Measurements from ENCODE around the gene THSD7A. TPM values are rescaled to one million over a fixed set of nuclear protein-coding genes. Genes with fewer than 3 reads are reported as not detected.

The THSD7A gene
- total and polyA plus RNA-seq, 2 donors from 2014 or later: 5.1 to 24.3 TPM

DNA sequence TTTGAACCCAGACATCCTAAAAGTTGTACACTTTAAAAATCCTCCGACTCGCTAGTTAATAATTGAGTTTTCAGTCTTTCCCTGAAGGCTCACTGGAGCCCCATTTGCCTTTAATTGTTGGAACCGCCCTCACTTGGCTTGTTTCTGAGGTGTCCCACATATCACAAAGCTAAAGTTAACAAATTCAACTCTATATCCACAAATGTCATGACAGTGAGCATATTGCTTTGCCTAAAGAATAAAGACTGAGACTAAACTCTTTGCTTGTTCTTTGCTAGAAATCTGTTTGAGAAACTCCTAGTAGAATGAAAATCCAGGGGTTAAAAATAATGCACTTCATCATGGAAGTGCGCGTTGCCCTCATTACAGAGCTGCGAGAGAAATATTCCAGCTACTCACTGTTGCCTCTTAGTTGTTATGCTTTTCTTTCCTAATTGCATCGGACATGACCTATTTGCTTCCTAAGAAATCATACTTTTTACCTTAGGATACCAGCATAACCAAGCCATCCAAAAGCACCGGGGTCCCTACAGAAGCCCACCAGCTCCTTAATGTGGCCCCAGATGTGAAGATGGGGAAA lies 752 bp downstream of the THSD7A start:
- intact Hi-C loops (cut with DNase I): no loop called here

DNA sequence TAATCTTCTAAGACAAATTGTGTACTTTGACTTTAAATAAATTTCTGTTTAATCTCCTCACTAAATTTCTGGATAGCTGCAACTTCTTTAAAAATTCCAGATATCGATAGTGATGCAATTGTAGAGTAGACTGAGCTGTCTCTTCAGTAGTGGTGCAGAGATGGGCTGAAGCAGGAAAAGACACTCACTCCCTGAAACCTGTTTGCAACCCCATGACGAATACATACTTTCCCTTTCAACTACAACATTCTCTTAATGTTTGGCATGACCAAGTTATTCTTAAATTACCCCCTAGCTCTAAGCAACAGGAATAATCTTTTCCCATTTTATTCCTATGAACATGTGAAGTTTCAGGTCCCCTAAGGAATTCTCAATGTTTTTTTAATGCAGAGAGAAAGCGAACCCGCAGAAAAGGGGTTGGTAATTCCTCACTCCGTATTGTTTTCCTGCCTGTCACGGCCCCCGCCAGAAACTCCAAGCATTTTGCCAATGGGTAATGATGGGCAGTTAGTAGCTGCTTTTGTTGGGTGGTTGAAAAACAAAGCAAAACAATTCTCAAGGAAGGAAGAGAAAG lies 1.3 kb downstream of the THSD7A start:
- H3K9me3 ChIP-seq (ENCODE audit: control insufficient read depth in 2 of 3, insufficient read depth in 1 of 3, low read length in 3 of 3): no peaks in the 10 kb centered on the region
- peak overlapping the region; percentile 72 to 85 for H3K27ac ChIP-seq (ENCODE audit: low read depth in 2 of 2, low read length in 2 of 2)
- no peaks in the 10 kb centered on the region for H3K36me3 ChIP-seq (ENCODE audit: control insufficient read depth in 2 of 3, insufficient read depth in 3 of 3, low read length in 3 of 3)
- FAIRE-seq (peak; percentile 47), DNase-seq (peak in 3 of 5 donors; percentile 9 to 55 (median 47))
- H3K4me3 ChIP-seq (ENCODE audit: low read length in 3 of 3): peak overlapping the region; percentile 86 to 95 (median 89)
- peak overlapping the region; percentile 76 to 92 (median 81) for H3K9ac ChIP-seq (ENCODE audit: low read length in 3 of 3)
- intact Hi-C loops (cut with DNase I): no loop called here
- TF ChIP-seq, protein P1, sequence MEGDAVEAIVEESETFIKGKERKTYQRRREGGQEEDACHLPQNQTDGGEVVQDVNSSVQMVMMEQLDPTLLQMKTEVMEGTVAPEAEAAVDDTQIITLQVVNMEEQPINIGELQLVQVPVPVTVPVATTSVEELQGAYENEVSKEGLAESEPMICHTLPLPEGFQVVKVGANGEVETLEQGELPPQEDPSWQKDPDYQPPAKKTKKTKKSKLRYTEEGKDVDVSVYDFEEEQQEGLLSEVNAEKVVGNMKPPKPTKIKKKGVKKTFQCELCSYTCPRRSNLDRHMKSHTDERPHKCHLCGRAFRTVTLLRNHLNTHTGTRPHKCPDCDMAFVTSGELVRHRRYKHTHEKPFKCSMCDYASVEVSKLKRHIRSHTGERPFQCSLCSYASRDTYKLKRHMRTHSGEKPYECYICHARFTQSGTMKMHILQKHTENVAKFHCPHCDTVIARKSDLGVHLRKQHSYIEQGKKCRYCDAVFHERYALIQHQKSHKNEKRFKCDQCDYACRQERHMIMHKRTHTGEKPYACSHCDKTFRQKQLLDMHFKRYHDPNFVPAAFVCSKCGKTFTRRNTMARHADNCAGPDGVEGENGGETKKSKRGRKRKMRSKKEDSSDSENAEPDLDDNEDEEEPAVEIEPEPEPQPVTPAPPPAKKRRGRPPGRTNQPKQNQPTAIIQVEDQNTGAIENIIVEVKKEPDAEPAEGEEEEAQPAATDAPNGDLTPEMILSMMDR (IDR thresholded peaks at IDR 0.05; ENCODE audit: borderline replicate concordance, extremely low read depth, insufficient read depth): no peak
- H3K27me3 ChIP-seq (ENCODE audit: control insufficient read depth, insufficient read depth, low read length): no peaks in the 10 kb centered on the region
- H3K4me1 ChIP-seq (ENCODE audit: control insufficient read depth in 2 of 3, insufficient read depth in 2 of 3, low read depth in 1 of 3, low read length in 3 of 3): peaks cover 0 to 3% (median 0%) of the 10 kb centered on the region in 3 donors

More for the DNA sequence above, 752 bp downstream of the THSD7A start:
- Histone ChIP-seq H3K4me1 (ENCODE audit: control insufficient read depth in 2 of 3, insufficient read depth in 2 of 3, low read depth in 1 of 3, low read length in 3 of 3) (peaks cover 0 to 3% (median 0%) of the 10 kb centered on the region in 3 donors), H3K27me3 (ENCODE audit: control insufficient read depth, insufficient read depth, low read length) (no peaks in the 10 kb centered on the region), H3K4me3 (ENCODE audit: low read length in 3 of 3) (peak overlapping the region; percentile 86 to 95 (median 89)), H3K9me3 (ENCODE audit: control insufficient read depth in 2 of 3, insufficient read depth in 1 of 3, low read length in 3 of 3) (no peaks in the 10 kb centered on the region), H3K9ac (ENCODE audit: low read length in 3 of 3) (peak overlapping the region; percentile 76 to 92 (median 81)), H3K36me3 (ENCODE audit: control insufficient read depth in 2 of 3, insufficient read depth in 3 of 3, low read length in 3 of 3) (no peaks in the 10 kb centered on the region), H3K27ac (ENCODE audit: low read depth in 2 of 2, low read length in 2 of 2) (peak overlapping the region; percentile 72 to 85)
- no peak for FAIRE-seq
- peak in 3 of 5 donors; percentile 10 to 79 (median 70) for DNase-seq
- TF ChIP-seq, protein P1 (IDR thresholded peaks at IDR 0.05; ENCODE audit: borderline replicate concordance, extremely low read depth, insufficient read depth): no peak

DNA sequence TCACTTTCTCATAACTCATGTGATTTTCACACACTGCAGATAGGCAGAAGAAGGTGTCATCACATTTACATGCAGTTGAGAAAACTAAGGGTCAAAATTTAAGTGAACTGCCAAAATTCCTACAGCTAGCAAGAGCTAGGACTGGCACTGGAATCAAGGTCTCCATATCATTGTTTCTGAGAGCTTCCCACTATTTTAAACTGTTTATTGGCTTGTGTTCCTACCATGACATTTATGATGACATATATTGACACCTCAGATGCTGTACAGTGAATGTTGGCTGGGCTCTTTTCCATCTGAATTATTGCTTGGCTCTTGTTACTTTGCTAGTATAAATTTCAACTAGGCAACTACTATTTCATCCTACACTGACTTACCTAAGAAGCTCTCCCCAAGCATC lies 2.0 kb downstream of the THSD7A start:
- H3K27ac ChIP-seq (ENCODE audit: low read depth in 2 of 2, low read length in 2 of 2): no peak overlapping the region
- intact Hi-C loops (cut with DNase I): no loop called here
- H3K4me3 ChIP-seq (ENCODE audit: low read length in 3 of 3): peak overlapping the region; percentile 86 to 95 (median 89)
- TF ChIP-seq, protein P1 (IDR thresholded peaks at IDR 0.05; ENCODE audit: borderline replicate concordance, extremely low read depth, insufficient read depth): no peak
- H3K9ac ChIP-seq (ENCODE audit: low read length in 3 of 3): peak overlapping the region; percentile 4 to 92 (median 76)
- DNase-seq (no peak), FAIRE-seq (no peak)
- no peaks in the 10 kb centered on the region for H3K27me3 ChIP-seq (ENCODE audit: control insufficient read depth, insufficient read depth, low read length)
- peaks cover 0 to 3% (median 0%) of the 10 kb centered on the region in 3 donors for H3K4me1 ChIP-seq (ENCODE audit: control insufficient read depth in 2 of 3, insufficient read depth in 2 of 3, low read depth in 1 of 3, low read length in 3 of 3)
- H3K36me3 ChIP-seq (ENCODE audit: control insufficient read depth in 2 of 3, insufficient read depth in 3 of 3, low read length in 3 of 3): no peaks in the 10 kb centered on the region
- no peaks in the 10 kb centered on the region for H3K9me3 ChIP-seq (ENCODE audit: control insufficient read depth in 2 of 3, insufficient read depth in 1 of 3, low read length in 3 of 3)
